Spleen (tissue), 11 donors: ENCODE results near the gene FAM107B. TPM values are rescaled to one million over a fixed set of nuclear protein-coding genes. Genes with fewer than 3 reads are reported as not detected.
A peak's percentile ranks its signal among the peaks of the same experiment; 100 is the strongest.

Source experiments
- DNase-seq: peaks from one replicate; pipeline ENCODE4 v3.0.0-alpha.2; 2020
- H3K27ac ChIP-seq, 8 donors: fragments of 200-600 bp; sonication (generic) in 7 of 8; 1 replicate in 4 of 8; 2 replicates in 4 of 8; pipeline versions ENCODE4 v1.5.0 to v1.8.0; 2016 to 2021; ENCODE audit warnings: inconsistent platforms in 4 of 8, mild to moderate bottlenecking in 4 of 8, moderate library complexity in 1 of 8
- H3K27me3 ChIP-seq, 7 donors: fragments of 200-600 bp; sonication (generic) in 6 of 7; replicated peaks in 1 of 7; 1 replicate in 4 of 7; 2 replicates in 3 of 7; pipeline versions ENCODE4 v1.5.0 to v1.8.0; 2016 to 2021; ENCODE audit warnings: inconsistent platforms in 3 of 7, mild to moderate bottlenecking in 1 of 7
- H3K36me3 ChIP-seq, 6 donors: fragments of 200-600 bp; sonication (generic) in 5 of 6; 1 replicate in 4 of 6; 2 replicates in 2 of 6; pipeline versions ENCODE4 v1.5.0 to v1.8.0; 2016 to 2021; ENCODE audit warnings: inconsistent platforms in 2 of 6
- H3K4me1 ChIP-seq, 6 donors: fragments of 200-600 bp; sonication (generic) in 5 of 6; 1 replicate in 3 of 6; 2 replicates in 3 of 6; pipeline versions ENCODE4 v1.5.0 to v1.8.0; 2016 to 2021; ENCODE audit warnings: inconsistent platforms in 3 of 6
- H3K4me3 ChIP-seq, 8 donors: fragments of 200-600 bp; sonication (generic) in 7 of 8; 1 replicate in 4 of 8; 2 replicates in 4 of 8; pipeline versions ENCODE4 v1.5.0 to v1.8.0; 2016 to 2021; ENCODE audit warnings: inconsistent platforms in 4 of 8, mild to moderate bottlenecking in 4 of 8, moderate library complexity in 2 of 8
- H3K9me3 ChIP-seq, 8 donors: fragments of 200-600 bp; sonication (generic) in 7 of 8; 1 replicate in 4 of 8; 2 replicates in 4 of 8; pipeline versions ENCODE4 v1.5.0 to v1.8.0; 2016 to 2021; ENCODE audit warnings: inconsistent platforms in 4 of 8
- CTCF ChIP-seq, 11 experiments: fragments of 200-600 bp in 7 of 11; fragments of 450-650 bp in 4 of 11; sonication (generic) in 4 of 11; IDR thresholded peaks in 8 of 11; conservative IDR thresholded peaks in 3 of 11; 1 replicate in 7 of 11; 2 replicates in 4 of 11; pipeline versions ENCODE4 v1.4.0 to v1.8.0; 2016 to 2021; ENCODE audit warnings: antibody characterized with exemption in 11 of 11, inconsistent platforms in 4 of 11, mild to moderate bottlenecking in 1 of 11
- POLR2A ChIP-seq, 3 donors: fragments of 450-650 bp; IDR thresholded peaks; one replicate each; pipeline ENCODE4 v1.5.1; 2017; ENCODE audit warnings: antibody characterized with exemption in 3 of 3, mild to moderate bottlenecking in 1 of 3
- POLR2AphosphoS5 ChIP-seq, 3 donors: sonication (generic); formaldehyde crosslinking; IDR thresholded peaks; one replicate each; pipeline ENCODE4 v1.5.1; 2017; ENCODE audit warnings: antibody characterized with exemption in 3 of 3
- WGBS, 5 donors: extraction: QIAGEN DNeasy Blood & Tissue Kit in 3 of 5; methylation state at CpG; one replicate each; pipeline versions ENCODE4 v1.1.5 to v1.1.7; 2013 to 2018; 5-methylcytosine and 5-hydroxymethylcytosine counted together
- intact Hi-C: fragments of 100-400 bp; cut with DNase I; formaldehyde crosslinking; loops from one replicate; pipeline ENCODE4 v1.15.0; 2023; ENCODE audit warnings: low total_unique reads
- polyA plus RNA-seq, 3 donors: library from polyadenylated mRNA; stranded (reverse); fragments of 200-250 nt; gene quantifications; one replicate each; pipeline ENCODE4 v1.2.1, GENCODE V29; 2013
- total RNA-seq, 7 donors: library from RNA; depleted of rRNA in 3 of 7; stranded (reverse); fragments of >200 nt in 3 of 7; fragmentation: NEBNext Ultra II Directional in 4 of 7; extraction: Animal tissue kit (Norgen Biotek cat#: 25700) in 4 of 7; gene quantifications; one replicate each; pipeline versions ENCODE4 v1.1.0 to v1.2.1, GENCODE V29; 2016 to 2021
- donor health status: healthy with polysubstance abuse.
- donor health status: DM: no; HTN: no; CAD: no; lungs with moderate emphysema.
- donor health status: DM: no; HTN: no; CAD: no.
- donor health status: Bipolar disorder and iron deficiency.
- donor health status: healthy.
- donor health status: DM: no; HTN: no; CAD: no.
- donor health status: DM: yes; HTN: yes; CAD: no.

Gene FAM107B
- total and polyA plus RNA-seq, 10 donors = 40.1 to 115 (median 75.5) TPM

- Histone ChIP-seq H3K27me3 (no peaks in the 10 kb centered on the region), H3K9me3 (peaks cover 0 to 16% (median 7%) of the 10 kb centered on the region in 8 donors), H3K4me1 (peaks cover 0 to 3% (median 0%) of the 10 kb centered on the region in 6 donors), H3K4me3 (no peak overlapping the region), H3K27ac (no peak overlapping the region), H3K36me3 (no peaks in the 10 kb centered on the region)
- 80 to 95% (median 92%) methylated on average over 5 of the region's 5 CpGs for WGBS, 5 donors
- intact Hi-C loops = no loop called here
- no peak for TF ChIP-seq CTCF (IDR thresholded peaks at IDR 0.05 in 8 of 11, conservative IDR thresholded peaks at IDR 0.05 in 3 of 11)
- TF ChIP-seq POLR2A (IDR thresholded peaks at IDR 0.05) = no peak
- TF ChIP-seq POLR2AphosphoS5 (IDR thresholded peaks at IDR 0.05) = no peak
- no peak for DNase-seq
Measured at GRCh38 chr10:14787938-14788337, 13.2 kb upstream of the FAM107B start.

- intact Hi-C loops = no loop called here
- H3K4me3 ChIP-seq = no peak overlapping the region
- H3K27me3 ChIP-seq = no peaks in the 10 kb centered on the region
- WGBS, 5 donors = 76 to 95% (median 94%) methylated on average over 4 to 5 of the region's 5 CpGs
- no peaks in the 10 kb centered on the region for H3K36me3 ChIP-seq
- DNase-seq = no peak
- peaks cover 0 to 16% (median 8%) of the 10 kb centered on the region in 6 donors for H3K4me1 ChIP-seq
- H3K9me3 ChIP-seq = peaks cover 0 to 12% (median 7%) of the 10 kb centered on the region in 8 donors
- TF ChIP-seq CTCF (IDR thresholded peaks at IDR 0.05 in 8 of 11, conservative IDR thresholded peaks at IDR 0.05 in 3 of 11) (no peak), POLR2A (IDR thresholded peaks at IDR 0.05) (no peak), POLR2AphosphoS5 (IDR thresholded peaks at IDR 0.05) (no peak)
- H3K27ac ChIP-seq = no peak overlapping the region
Measured at GRCh38 chr10:14784459-14785055, 9.9 kb upstream of the FAM107B start.

GRCh38 chr10:14782691-14783363 is 8.1 kb upstream of the FAM107B start:
- Histone ChIP-seq H3K9me3 (peaks cover 0 to 8% (median 7%) of the 10 kb centered on the region in 8 donors), H3K4me1 (peaks cover 0 to 16% (median 8%) of the 10 kb centered on the region in 6 donors), H3K36me3 (no peaks in the 10 kb centered on the region), H3K27me3 (no peaks in the 10 kb centered on the region), H3K27ac (peak overlapping the region in 4 of 8 donors; percentile 18 to 57 (median 38)), H3K4me3 (no peak overlapping the region)
- intact Hi-C loops = no loop called here
- TF ChIP-seq POLR2AphosphoS5 (IDR thresholded peaks at IDR 0.05) (peak in 2 of 3 donors; percentile 65 to 94), CTCF (IDR thresholded peaks at IDR 0.05 in 8 of 11, conservative IDR thresholded peaks at IDR 0.05 in 3 of 11) (no peak)
- DNase-seq = no peak
- 32 to 48% (median 40%) methylated on average over 9 of the region's 9 CpGs for WGBS, 5 donors

- H3K4me3 ChIP-seq = no peak overlapping the region
- peaks cover 0 to 8% (median 7%) of the 10 kb centered on the region in 8 donors for H3K9me3 ChIP-seq
- H3K27ac ChIP-seq = peak overlapping the region in 4 of 8 donors; percentile 17 to 57 (median 38)
- intact Hi-C loops = no loop called here
- peaks cover 0 to 16% (median 8%) of the 10 kb centered on the region in 6 donors for H3K4me1 ChIP-seq
- no peak for DNase-seq
- no peaks in the 10 kb centered on the region for H3K36me3 ChIP-seq
- H3K27me3 ChIP-seq = no peaks in the 10 kb centered on the region
- 33 to 48% (median 45%) methylated on average over 7 of the region's 7 CpGs for WGBS, 5 donors
- TF ChIP-seq CTCF (IDR thresholded peaks at IDR 0.05 in 8 of 11, conservative IDR thresholded peaks at IDR 0.05 in 3 of 11) (no peak), POLR2AphosphoS5 (IDR thresholded peaks at IDR 0.05) (peak in 1 of 3 donors; percentile 41), POLR2A (IDR thresholded peaks at IDR 0.05) (no peak)
Measured at GRCh38 chr10:14781763-14782162, 7.1 kb upstream of the FAM107B start.
